ENCODE data around the gene GLRX.
A peak's percentile ranks its signal among the peaks of the same experiment; 100 is the strongest.

The GLRX gene

GRCh38 chr5:95808686-95809413 is 13.7 kb downstream of the GLRX start:
- peak; percentile 50 to 57 for DNase-seq (ENCODE audit: low read depth in 2 of 2)

- no peak for DNase-seq (ENCODE audit: low read depth in 2 of 2)
Measured at GRCh38 chr5:95808013-95808685, 14.4 kb downstream of the GLRX start.

- no peak for DNase-seq (ENCODE audit: low read depth in 2 of 2)
Measured at GRCh38 chr5:95806687-95807086, 15.8 kb downstream of the GLRX start.

- no peak for DNase-seq (ENCODE audit: low read depth in 2 of 2)
Measured at GRCh38 chr5:95804736-95805539, 17.6 kb downstream of the GLRX start.

GRCh38 chr5:95803271-95804148 is 19.0 kb downstream of the GLRX start:
- no peak for DNase-seq (ENCODE audit: low read depth in 2 of 2)

GRCh38 chr5:95801961-95802360 is 20.6 kb downstream of the GLRX start:
- no peak for DNase-seq (ENCODE audit: low read depth in 2 of 2)

- DNase-seq (ENCODE audit: low read depth in 2 of 2) = no peak
Measured at GRCh38 chr5:95801532-95801931, 21.0 kb downstream of the GLRX start.

- no peak for DNase-seq (ENCODE audit: low read depth in 2 of 2)
Measured at GRCh38 chr5:95800553-95800952, 22.0 kb downstream of the GLRX start.

- no peak for DNase-seq (ENCODE audit: low read depth in 2 of 2)
Measured at GRCh38 chr5:95799191-95799835, 23.2 kb downstream of the GLRX start.

GRCh38 chr5:95798545-95798944 is 24.0 kb downstream of the GLRX start:
- no peak for DNase-seq (ENCODE audit: low read depth in 2 of 2)

- DNase-seq (ENCODE audit: low read depth in 2 of 2) = no peak
Measured at GRCh38 chr5:95798048-95798447, 24.5 kb downstream of the GLRX start.

- DNase-seq (ENCODE audit: low read depth in 2 of 2) = no peak
Measured at GRCh38 chr5:95797301-95797700, 25.2 kb downstream of the GLRX start.

GRCh38 chr5:95794070-95794516 is 28.4 kb downstream of the GLRX start:
- DNase-seq (ENCODE audit: low read depth in 2 of 2) = no peak

- DNase-seq (ENCODE audit: low read depth in 2 of 2) = no peak
Measured at GRCh38 chr5:95791751-95792150, 30.8 kb downstream of the GLRX start.

GRCh38 chr5:95788493-95788892 is 34.0 kb downstream of the GLRX start:
- DNase-seq (ENCODE audit: low read depth in 2 of 2) = no peak

- no peak for DNase-seq (ENCODE audit: low read depth in 2 of 2)
Measured at GRCh38 chr5:95786821-95787418, 35.6 kb downstream of the GLRX start.

- no peak for DNase-seq (ENCODE audit: low read depth in 2 of 2)
Measured at GRCh38 chr5:95784514-95785302, 37.8 kb downstream of the GLRX start.

- no peak for DNase-seq (ENCODE audit: low read depth in 2 of 2)
Measured at GRCh38 chr5:95783661-95784060, 38.9 kb downstream of the GLRX start.

- no peak for DNase-seq (ENCODE audit: low read depth in 2 of 2)
Measured at GRCh38 chr5:95782181-95782580, 40.3 kb downstream of the GLRX start.

GRCh38 chr5:95781101-95781583 is 41.4 kb downstream of the GLRX start:
- peak; percentile 29 to 55 for DNase-seq (ENCODE audit: low read depth in 2 of 2)
